ENCODE results near the gene SFTA2. TPM values are rescaled to one million over a fixed set of nuclear protein-coding genes. Genes with fewer than 3 reads are reported as not detected.

Gene SFTA2
- total and polyA plus RNA-seq, 2 of the 8 experiments (the other 6 are each of a cell fraction or from before 2014, with no cell fraction given) = not detected

DNA sequence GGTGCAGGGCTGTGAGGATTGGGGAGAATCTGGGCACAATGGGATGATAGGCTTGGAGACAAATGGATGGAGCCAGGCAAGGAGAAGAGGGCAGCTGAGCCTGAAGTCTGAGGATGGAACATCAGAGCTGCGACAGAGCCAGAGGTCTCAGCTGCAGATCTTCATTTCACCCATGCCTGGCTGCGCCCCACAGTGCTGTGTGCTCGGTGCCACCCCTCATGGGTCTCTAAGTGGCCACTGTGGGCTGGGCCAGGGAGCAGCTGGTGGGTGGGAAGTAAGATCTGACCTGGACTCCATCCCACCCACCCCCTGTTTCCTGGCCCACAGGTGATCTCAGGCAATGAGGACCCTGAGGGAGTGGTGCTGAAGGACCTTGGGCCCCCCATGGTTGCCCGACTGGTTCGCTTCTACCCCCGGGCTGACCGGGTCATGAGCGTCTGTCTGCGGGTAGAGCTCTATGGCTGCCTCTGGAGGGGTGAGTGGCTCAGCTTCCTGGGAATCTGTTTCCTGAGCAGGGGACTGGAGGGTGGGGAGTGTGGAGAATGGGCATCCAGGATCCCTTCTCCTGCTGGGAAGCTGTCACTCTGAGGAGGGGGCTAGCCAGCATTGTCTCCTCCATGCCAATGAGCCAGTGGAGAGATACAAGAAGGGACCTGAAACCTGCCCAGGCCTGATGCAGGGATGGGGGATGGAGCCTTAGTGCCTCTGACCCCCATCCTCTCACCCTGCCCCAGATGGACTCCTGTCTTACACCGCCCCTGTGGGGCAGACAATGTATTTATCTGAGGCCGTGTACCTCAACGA lies 41.1 kb downstream of the SFTA2 start:
- Histone ChIP-seq H3K36me3 (ENCODE audit: control insufficient read depth in 2 of 4, insufficient read depth in 4 of 4, low read length in 3 of 4) (peaks cover 39 to 73% (median 60%) of the 10 kb centered on the region in 4 experiments), H2BK15ac (ENCODE audit: low read length) (no peak overlapping the region), H3K4ac (replicated peaks; ENCODE audit: insufficient read length, low read depth, low read length) (no peak overlapping the region), H3K79me1 (ENCODE audit: low read depth, low read length) (peaks cover 14% of the 10 kb centered on the region), H3K4me1 (replicated peaks in 1 of 4; ENCODE audit: control insufficient read depth in 3 of 4, insufficient read depth in 4 of 4, low read length in 3 of 4) (peaks cover 6 to 16% (median 10%) of the 10 kb centered on the region in 4 experiments), H2BK5ac (ENCODE audit: low read depth, low read length) (peak overlapping the region; percentile 75; the same call in 1 of the 2 replicates), H3K9ac (replicated peaks in 1 of 4; ENCODE audit: extremely low read depth in 1 of 4, low read depth in 3 of 4, low read length in 3 of 4) (no peak overlapping the region), H4K20me1 (replicated peaks in 1 of 2; ENCODE audit: control insufficient read depth in 1 of 2, insufficient read depth in 2 of 2, low read length in 2 of 2) (peaks cover 4 to 31% of the 10 kb centered on the region in 2 experiments), H2AK5ac (ENCODE audit: low read depth, low read length) (0 out of 2 replicates have a peak overlapping the region, but pooled peaks have one; percentile 30), H3K56ac (replicated peaks; ENCODE audit: insufficient read length, low read depth, low read length) (no peak overlapping the region), H4K8ac (ENCODE audit: extremely low read depth, insufficient read depth, low read length) (no peak overlapping the region), H2AFZ (ENCODE audit: low read length) (no peak overlapping the region), H3K4me2 (ENCODE audit: insufficient read depth in 1 of 2, low read depth in 2 of 2, low read length in 2 of 2) (no peak overlapping the region), H3K4me3 (ENCODE audit: extremely low read depth in 1 of 4, insufficient read depth in 2 of 4, low read depth in 3 of 4, low read length in 4 of 4) (no peak overlapping the region), H3K27me3 (replicated peaks in 1 of 4; ENCODE audit: control insufficient read depth in 3 of 4, extremely low read depth in 1 of 4, insufficient read depth in 3 of 4, low read length in 3 of 4) (no peaks in the 10 kb centered on the region), H3K79me2 (ENCODE audit: control insufficient read depth in 1 of 2, insufficient read depth in 2 of 2, low read length in 2 of 2) (peaks cover 3 to 53% of the 10 kb centered on the region in 2 experiments), H2BK120ac (replicated peaks; ENCODE audit: low read depth, low read length) (no peak overlapping the region), H3K23ac (ENCODE audit: insufficient read length) (no peak overlapping the region), H4K5ac (ENCODE audit: insufficient read length, low read depth, low read length) (no peak overlapping the region), H2BK20ac (ENCODE audit: low read length) (no peak overlapping the region), H3K14ac (ENCODE audit: insufficient read length) (no peak overlapping the region), H3K27ac (ENCODE audit: low read depth, low read length) (no peak overlapping the region), H3K18ac (ENCODE audit: extremely low read depth, low read length) (no peak overlapping the region), H3K9me3 (ENCODE audit: insufficient read depth in 2 of 2, low read depth in 1 of 2, low read length in 1 of 2) (no peaks in the 10 kb centered on the region), H2BK12ac (ENCODE audit: low read depth, low read length) (no peak overlapping the region), H3K23me2 (ENCODE audit: low read depth, low read length) (peaks cover 12% of the 10 kb centered on the region), H4K91ac (replicated peaks; ENCODE audit: insufficient read length, low read length) (no peak overlapping the region)
- ChIA-PET POLR2A (ENCODE audit: partially characterized antibody) (interaction anchor here (0.7 to 19.5 kb wide), 7 partner anchors 13 to 149 kb away, joined by 3 to 452 read pairs (median 4); partner anchors contain the start of gene IER3), CTCF (ENCODE audit: partially characterized antibody) (interaction anchor here (0.5 to 29.0 kb wide), 10 partner anchors 9 to 180 kb away, joined by 3 to 610 read pairs (median 6); partner anchors contain the start of gene VARS2)
- DNase-seq (ENCODE audit: low read depth in 1 of 2, low spot score in 2 of 2) = no peak
- FAIRE-seq = no peak
- WGBS, 2 experiments (ENCODE audit: extremely low coverage in 1 of 2, insufficient coverage in 1 of 2, insufficient read length in 1 of 2, insufficient replicate concordance in 2 of 2, low coverage in 1 of 2, low lambda C conversion rate in 2 of 2, missing lambda C conversion rate in 1 of 2) = 93% methylated on average over 11 of the region's 12 CpGs; no CpG with 5 or more reads in 1 of the 2 experiments
- no peak; a peak in 1 of 3 replicates for TF ChIP-seq POLR2A (IDR thresholded peaks at IDR 0.05; ENCODE audit: control extremely low read depth in 1 of 2, low read depth in 2 of 2, low read length in 2 of 2)
- TF ChIP-seq TAF1 (IDR thresholded peaks at IDR 0.05; ENCODE audit: low read depth, low read length) = no peak
- no peak for TF ChIP-seq POU5F1 (IDR thresholded peaks at IDR 0.05; ENCODE audit: low read depth, low read length)
- no peak for TF ChIP-seq RFX5 (IDR thresholded peaks at IDR 0.05; ENCODE audit: borderline replicate concordance, low read depth, low read length)
- TF ChIP-seq POLR2AphosphoS5 (IDR thresholded peaks at IDR 0.05; ENCODE audit: low read depth, low read length) = no peak
- TF ChIP-seq TCF12 (IDR thresholded peaks at IDR 0.05; ENCODE audit: low read depth, low read length) = no peak
- TF ChIP-seq EGR1 (IDR thresholded peaks at IDR 0.05; ENCODE audit: borderline replicate concordance, low read depth, low read length) = no peak
- no peak for TF ChIP-seq PHF8 (conservative IDR thresholded peaks at IDR 0.05; ENCODE audit: low read depth, low read length)
- TF ChIP-seq RBBP5 (IDR thresholded peaks at IDR 0.05; ENCODE audit: borderline replicate concordance, low read depth, low read length) = no peak
- TF ChIP-seq, protein P1, sequence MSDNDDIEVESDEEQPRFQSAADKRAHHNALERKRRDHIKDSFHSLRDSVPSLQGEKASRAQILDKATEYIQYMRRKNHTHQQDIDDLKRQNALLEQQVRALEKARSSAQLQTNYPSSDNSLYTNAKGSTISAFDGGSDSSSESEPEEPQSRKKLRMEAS (IDR thresholded peaks at IDR 0.05) = no peak
- no peak for TF ChIP-seq BACH1 (IDR thresholded peaks at IDR 0.05; ENCODE audit: low read length)
- TF ChIP-seq GTF2F1 (IDR thresholded peaks at IDR 0.05; ENCODE audit: borderline replicate concordance, low read depth, low read length) = no peak
- no peak for TF ChIP-seq SUZ12 (IDR thresholded peaks at IDR 0.05; ENCODE audit: low read length)
